ENCODE data around the gene PITPNB.

Gene PITPNB

GRCh38 chr22:27844656-27845591, 74.1 kb downstream of the PITPNB start:
- Histone ChIP-seq H3K36me3 (replicated peaks) (peaks cover 9% of the 10 kb centered on the region), H3K4me3 (ENCODE audit: low read depth, low read length) (no peak overlapping the region), H3K27ac (no peak overlapping the region), H3K27me3 (replicated peaks) (no peaks in the 10 kb centered on the region)
- DNase-seq: no peak
- TF ChIP-seq, protein P1, sequence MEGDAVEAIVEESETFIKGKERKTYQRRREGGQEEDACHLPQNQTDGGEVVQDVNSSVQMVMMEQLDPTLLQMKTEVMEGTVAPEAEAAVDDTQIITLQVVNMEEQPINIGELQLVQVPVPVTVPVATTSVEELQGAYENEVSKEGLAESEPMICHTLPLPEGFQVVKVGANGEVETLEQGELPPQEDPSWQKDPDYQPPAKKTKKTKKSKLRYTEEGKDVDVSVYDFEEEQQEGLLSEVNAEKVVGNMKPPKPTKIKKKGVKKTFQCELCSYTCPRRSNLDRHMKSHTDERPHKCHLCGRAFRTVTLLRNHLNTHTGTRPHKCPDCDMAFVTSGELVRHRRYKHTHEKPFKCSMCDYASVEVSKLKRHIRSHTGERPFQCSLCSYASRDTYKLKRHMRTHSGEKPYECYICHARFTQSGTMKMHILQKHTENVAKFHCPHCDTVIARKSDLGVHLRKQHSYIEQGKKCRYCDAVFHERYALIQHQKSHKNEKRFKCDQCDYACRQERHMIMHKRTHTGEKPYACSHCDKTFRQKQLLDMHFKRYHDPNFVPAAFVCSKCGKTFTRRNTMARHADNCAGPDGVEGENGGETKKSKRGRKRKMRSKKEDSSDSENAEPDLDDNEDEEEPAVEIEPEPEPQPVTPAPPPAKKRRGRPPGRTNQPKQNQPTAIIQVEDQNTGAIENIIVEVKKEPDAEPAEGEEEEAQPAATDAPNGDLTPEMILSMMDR (IDR thresholded peaks at IDR 0.05; ENCODE audit: low read depth, low read length, missing control alignments): no peak
- in situ Hi-C loops (cut with HindIII; ENCODE audit: low pct_ligation_motif_present, low sequenced_read_pairs): no loop called here

DNA sequence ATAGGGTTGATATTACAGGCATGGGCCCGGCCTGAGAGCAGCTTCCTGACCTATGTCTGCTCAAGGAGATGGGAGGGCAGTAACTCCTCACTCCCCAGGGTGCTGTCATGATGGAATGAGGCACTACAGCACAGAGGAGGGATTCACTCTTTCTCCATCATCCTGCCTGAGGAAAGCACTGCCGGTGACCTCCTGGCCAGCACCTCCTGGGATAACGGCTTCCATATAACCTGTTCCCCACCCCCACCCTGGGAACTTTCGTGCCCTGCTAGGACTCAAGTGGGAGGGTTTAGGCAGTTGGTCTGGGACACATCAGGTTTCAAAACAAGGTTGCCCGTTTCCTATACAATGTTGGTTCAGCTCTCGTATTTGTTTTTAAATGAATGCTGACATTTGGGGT, 74.8 kb downstream of the PITPNB start:
- H3K36me3 ChIP-seq (replicated peaks): peaks cover 9% of the 10 kb centered on the region
- in situ Hi-C loops (cut with HindIII; ENCODE audit: low pct_ligation_motif_present, low sequenced_read_pairs): no loop called here

DNA sequence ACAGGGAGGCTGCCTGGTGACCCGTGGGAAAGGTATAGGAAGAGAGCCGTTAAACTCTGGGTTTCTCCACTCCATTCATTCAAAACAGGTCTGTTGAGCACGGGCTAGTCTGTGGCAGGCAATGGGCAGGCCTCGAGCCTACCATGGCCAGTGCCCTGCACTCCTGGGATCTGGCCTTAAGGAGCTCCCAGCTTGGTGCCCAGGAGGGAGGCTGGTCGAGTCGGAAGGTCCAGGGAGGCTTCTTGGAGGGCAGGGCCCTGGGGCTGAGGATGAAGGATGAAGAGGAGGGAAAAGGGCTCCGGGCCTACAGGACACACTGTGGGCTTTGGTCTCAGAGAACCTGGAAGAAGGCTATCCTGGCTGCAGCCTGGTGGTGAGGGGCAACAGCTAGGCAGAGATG, 75.6 kb downstream of the PITPNB start:
- H3K27me3 ChIP-seq (replicated peaks): no peaks in the 10 kb centered on the region
- H3K27ac ChIP-seq: no peak overlapping the region
- no peak for DNase-seq

More for the DNA sequence above, 74.8 kb downstream of the PITPNB start:
- TF ChIP-seq, protein P1 (IDR thresholded peaks at IDR 0.05; ENCODE audit: low read depth, low read length, missing control alignments): no peak
- no peak overlapping the region for H3K27ac ChIP-seq
- no peaks in the 10 kb centered on the region for H3K27me3 ChIP-seq (replicated peaks)
- DNase-seq: no peak
- H3K4me3 ChIP-seq (ENCODE audit: low read depth, low read length): no peak overlapping the region

GRCh38 chr22:27842669-27843431, 76.2 kb downstream of the PITPNB start:
- TF ChIP-seq, protein P1 (IDR thresholded peaks at IDR 0.05; ENCODE audit: low read depth, low read length, missing control alignments): no peak
- DNase-seq: no peak
- Histone ChIP-seq H3K36me3 (replicated peaks) (peaks cover 3% of the 10 kb centered on the region), H3K4me3 (ENCODE audit: low read depth, low read length) (no peak overlapping the region), H3K27me3 (replicated peaks) (no peaks in the 10 kb centered on the region), H3K27ac (no peak overlapping the region)
- in situ Hi-C loops (cut with HindIII; ENCODE audit: low pct_ligation_motif_present, low sequenced_read_pairs): no loop called here

More for the DNA sequence above, 75.6 kb downstream of the PITPNB start:
- peaks cover 5% of the 10 kb centered on the region for H3K36me3 ChIP-seq (replicated peaks)
- TF ChIP-seq, protein P1 (IDR thresholded peaks at IDR 0.05; ENCODE audit: low read depth, low read length, missing control alignments): no peak
- no peak overlapping the region for H3K4me3 ChIP-seq (ENCODE audit: low read depth, low read length)
- in situ Hi-C loops (cut with HindIII; ENCODE audit: low pct_ligation_motif_present, low sequenced_read_pairs): no loop called here

DNA sequence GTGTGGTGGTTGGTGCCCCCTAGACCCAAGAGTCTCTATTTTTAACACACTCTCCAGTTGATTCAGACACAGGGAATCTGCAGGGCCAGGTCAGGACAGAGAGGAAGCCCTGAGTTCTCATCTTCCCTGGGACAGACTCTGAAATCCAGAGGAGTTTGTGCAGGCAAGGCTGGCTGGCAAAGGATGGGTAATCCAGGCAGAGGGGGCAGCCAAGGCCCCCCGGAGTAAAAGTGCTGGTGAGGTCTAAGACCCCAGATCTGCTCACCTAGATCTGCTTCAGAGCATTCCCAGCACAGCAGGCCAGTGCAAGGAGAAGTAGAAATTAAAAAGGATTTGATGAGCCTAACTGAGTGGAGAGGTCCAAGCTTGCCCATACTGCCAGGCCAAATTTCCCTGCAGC, 76.9 kb downstream of the PITPNB start:
- TF ChIP-seq, protein P1 (IDR thresholded peaks at IDR 0.05; ENCODE audit: low read depth, low read length, missing control alignments): no peak
- Histone ChIP-seq H3K27ac (no peak overlapping the region), H3K4me3 (ENCODE audit: low read depth, low read length) (no peak overlapping the region), H3K27me3 (replicated peaks) (no peaks in the 10 kb centered on the region), H3K36me3 (replicated peaks) (no peaks in the 10 kb centered on the region)
- no peak for DNase-seq
- in situ Hi-C loops (cut with HindIII; ENCODE audit: low pct_ligation_motif_present, low sequenced_read_pairs): no loop called here

Measured in brain microvascular endothelial cell (primary cell).